ENCODE data around the gene RAB1A.
A peak's percentile ranks its signal among the peaks of the same experiment; 100 is the strongest.

Gene RAB1A

DNA sequence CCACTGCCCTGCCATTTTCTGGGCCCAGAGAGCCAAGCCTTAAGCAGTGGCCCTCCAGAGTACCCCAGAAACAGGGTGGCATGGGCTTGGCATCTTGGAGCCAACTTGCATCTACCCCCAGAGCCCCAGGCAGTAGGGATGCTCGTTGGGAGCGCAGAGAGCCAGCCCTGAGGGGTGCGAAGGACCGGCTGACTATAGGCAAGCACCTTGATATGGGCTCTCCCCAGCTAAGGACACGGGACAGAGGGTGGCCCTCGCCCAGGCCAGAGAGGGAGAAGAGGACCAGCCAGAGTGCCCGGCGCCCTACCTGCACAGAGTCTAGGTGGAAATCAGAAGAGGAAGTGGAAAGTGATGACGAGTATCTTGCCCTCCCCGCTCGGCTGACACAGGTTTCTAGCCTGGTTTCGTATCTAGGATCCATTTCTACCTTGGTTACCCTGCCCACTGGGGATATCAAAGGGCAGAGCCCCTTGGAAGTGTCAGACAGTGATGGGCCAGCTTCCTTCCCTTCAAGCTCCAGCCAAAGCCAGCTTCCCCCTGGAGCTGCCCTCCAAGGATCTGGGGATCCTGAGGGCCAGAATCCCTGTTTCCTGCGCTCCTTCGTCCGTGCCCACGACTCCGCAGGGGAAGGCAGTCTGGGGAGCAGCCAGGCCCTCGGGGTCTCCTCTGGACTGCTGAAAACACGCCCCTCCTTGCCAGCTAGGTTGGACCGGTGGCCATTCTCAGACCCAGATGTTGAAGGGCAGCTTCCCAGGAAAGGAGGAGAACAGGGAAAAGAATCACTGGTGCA, 57.5 kb downstream of the RAB1A start:
- DNase-seq = no peak
- no peak overlapping the region for H3K4me3 ChIP-seq (ENCODE audit: low read depth, low read length)
- H3K27ac ChIP-seq (ENCODE audit: low read depth, low read length) = no peak overlapping the region
- H3K14ac ChIP-seq (ENCODE audit: low read length) = no peak overlapping the region
- H2BK120ac ChIP-seq (ENCODE audit: insufficient read depth, low read length, poor library complexity) = no peak overlapping the region
- no peak overlapping the region for H4K8ac ChIP-seq (ENCODE audit: low read depth, low read length)
- H3K9me3 ChIP-seq (ENCODE audit: insufficient read depth, low read depth, low read length) = no peaks in the 10 kb centered on the region
- no peak overlapping the region for H4K12ac ChIP-seq (ENCODE audit: low read depth, low read length)
- H4K91ac ChIP-seq (ENCODE audit: low read depth, low read length) = no peak overlapping the region
- no peak overlapping the region for H3K9ac ChIP-seq (ENCODE audit: low read length)
- H3K79me1 ChIP-seq (ENCODE audit: low read length) = no peaks in the 10 kb centered on the region
- WGBS (ENCODE audit: extremely low coverage, insufficient coverage, insufficient read length) = no CpG with 5 or more reads among the region's 20 CpGs
- no peak overlapping the region for H2AK5ac ChIP-seq (ENCODE audit: low read length)
- H2BK5ac ChIP-seq (ENCODE audit: low read depth, low read length, poor library complexity) = no peak overlapping the region
- no peaks in the 10 kb centered on the region for H3K79me2 ChIP-seq (ENCODE audit: control insufficient read depth, insufficient read depth, low read length, poor library complexity)
- H3K4me2 ChIP-seq (ENCODE audit: low read length) = no peak overlapping the region
- no peak overlapping the region for H3K18ac ChIP-seq (ENCODE audit: low read length)
- H3K27me3 ChIP-seq (ENCODE audit: insufficient read depth, low read length) = no peaks in the 10 kb centered on the region
- H3K23ac ChIP-seq (ENCODE audit: low read length) = no peak overlapping the region
- peaks cover 5 to 22% of the 10 kb centered on the region in 2 experiments for H3K4me1 ChIP-seq (ENCODE audit: control insufficient read depth in 1 of 2, insufficient read depth in 2 of 2, low read length in 2 of 2)
- H3K4ac ChIP-seq (ENCODE audit: low read depth, low read length) = no peak overlapping the region
- peaks cover 35 to 50% of the 10 kb centered on the region in 2 experiments for H3K36me3 ChIP-seq (ENCODE audit: control insufficient read depth in 1 of 2, insufficient read depth in 2 of 2, low read length in 2 of 2)
- no peak overlapping the region for H2BK12ac ChIP-seq (ENCODE audit: low read length)
- no peak overlapping the region for H2AFZ ChIP-seq (ENCODE audit: insufficient read depth, low read length, poor library complexity)

DNA sequence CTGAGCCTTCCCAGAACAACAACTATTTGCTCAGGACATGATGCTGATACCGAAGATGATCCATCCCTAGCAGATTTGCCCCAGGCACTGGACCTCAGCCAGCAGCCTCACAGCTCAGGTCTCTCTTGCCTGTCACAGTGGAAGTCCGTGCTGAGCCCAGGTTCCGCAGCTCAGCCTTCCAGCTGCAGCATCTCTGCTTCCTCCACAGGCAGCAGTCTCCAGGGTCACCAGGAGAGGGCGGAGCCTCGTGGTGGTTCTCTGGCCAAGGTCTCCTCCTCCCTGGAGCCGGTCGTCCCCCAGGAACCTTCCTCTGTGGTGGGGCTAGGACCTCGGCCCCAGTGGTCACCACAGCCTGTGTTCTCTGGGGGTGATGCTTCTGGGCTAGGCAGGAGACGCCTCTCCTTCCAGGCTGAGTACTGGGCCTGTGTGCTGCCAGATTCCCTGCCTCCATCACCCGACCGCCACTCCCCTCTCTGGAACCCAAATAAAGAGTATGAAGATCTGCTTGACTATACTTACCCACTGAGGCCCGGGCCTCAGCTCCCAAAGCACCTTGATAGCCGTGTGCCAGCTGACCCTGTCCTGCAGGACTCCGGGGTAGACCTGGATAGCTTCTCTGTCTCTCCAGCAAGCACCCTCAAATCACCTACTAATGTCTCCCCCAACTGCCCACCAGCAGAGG, 58.3 kb downstream of the RAB1A start:
- no peak overlapping the region for H3K9ac ChIP-seq (ENCODE audit: low read length)
- H3K14ac ChIP-seq (ENCODE audit: low read length) = no peak overlapping the region
- no peak overlapping the region for H2AFZ ChIP-seq (ENCODE audit: insufficient read depth, low read length, poor library complexity)
- H4K8ac ChIP-seq (ENCODE audit: low read depth, low read length) = no peak overlapping the region
- H3K4me2 ChIP-seq (ENCODE audit: low read length) = no peak overlapping the region
- H3K4me3 ChIP-seq (ENCODE audit: low read depth, low read length) = no peak overlapping the region
- no peak overlapping the region for H2AK5ac ChIP-seq (ENCODE audit: low read length)
- WGBS (ENCODE audit: extremely low coverage, insufficient coverage, insufficient read length) = no CpG with 5 or more reads among the region's 14 CpGs
- H3K9me3 ChIP-seq (ENCODE audit: insufficient read depth, low read depth, low read length) = no peaks in the 10 kb centered on the region
- H2BK12ac ChIP-seq (ENCODE audit: low read length) = no peak overlapping the region
- H2BK120ac ChIP-seq (ENCODE audit: insufficient read depth, low read length, poor library complexity) = no peak overlapping the region
- H4K12ac ChIP-seq (ENCODE audit: low read depth, low read length) = no peak overlapping the region
- H3K23ac ChIP-seq (ENCODE audit: low read length) = no peak overlapping the region
- H3K79me2 ChIP-seq (ENCODE audit: control insufficient read depth, insufficient read depth, low read length, poor library complexity) = no peaks in the 10 kb centered on the region
- H3K36me3 ChIP-seq (ENCODE audit: control insufficient read depth in 1 of 2, insufficient read depth in 2 of 2, low read length in 2 of 2) = peaks cover 34 to 47% of the 10 kb centered on the region in 2 experiments
- no peaks in the 10 kb centered on the region for H3K79me1 ChIP-seq (ENCODE audit: low read length)
- peak; percentile 45 to 49 for DNase-seq
- H3K4ac ChIP-seq (ENCODE audit: low read depth, low read length) = no peak overlapping the region
- H2BK5ac ChIP-seq (ENCODE audit: low read depth, low read length, poor library complexity) = no peak overlapping the region
- H3K27ac ChIP-seq (ENCODE audit: low read depth, low read length) = no peak overlapping the region
- no peak overlapping the region for H4K91ac ChIP-seq (ENCODE audit: low read depth, low read length)
- H3K4me1 ChIP-seq (ENCODE audit: control insufficient read depth in 1 of 2, insufficient read depth in 2 of 2, low read length in 2 of 2) = peaks cover 5 to 22% of the 10 kb centered on the region in 2 experiments
- no peaks in the 10 kb centered on the region for H3K27me3 ChIP-seq (ENCODE audit: insufficient read depth, low read length)
- no peak overlapping the region for H3K18ac ChIP-seq (ENCODE audit: low read length)

DNA sequence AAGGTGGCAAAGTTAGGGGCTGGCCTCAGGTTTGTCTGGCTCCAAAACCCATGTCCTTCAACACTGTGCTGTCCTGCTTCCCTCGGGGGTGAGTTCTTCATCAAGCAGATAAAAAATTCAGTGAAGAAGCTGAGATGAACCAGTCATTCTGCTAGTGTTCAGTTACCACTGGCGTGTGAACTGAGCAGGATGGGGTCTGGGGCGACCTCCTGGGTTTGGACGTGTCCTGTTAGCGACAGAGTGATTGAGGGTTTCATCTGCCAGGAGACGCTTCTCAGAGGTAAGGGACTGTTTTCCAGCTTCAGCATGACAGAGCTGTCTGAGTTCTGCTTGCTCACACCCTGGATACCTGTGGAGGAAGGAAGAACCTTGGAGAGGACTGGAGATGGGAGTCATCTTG, 59.0 kb downstream of the RAB1A start:
- Histone ChIP-seq H3K79me2 (ENCODE audit: control insufficient read depth, insufficient read depth, low read length, poor library complexity) (no peaks in the 10 kb centered on the region), H3K4me3 (ENCODE audit: low read depth, low read length) (no peak overlapping the region), H3K9ac (ENCODE audit: low read length) (no peak overlapping the region), H4K8ac (ENCODE audit: low read depth, low read length) (no peak overlapping the region), H3K14ac (ENCODE audit: low read length) (no peak overlapping the region), H2AK5ac (ENCODE audit: low read length) (no peak overlapping the region), H4K12ac (ENCODE audit: low read depth, low read length) (no peak overlapping the region), H3K18ac (ENCODE audit: low read length) (no peak overlapping the region), H4K91ac (ENCODE audit: low read depth, low read length) (no peak overlapping the region), H3K4me1 (ENCODE audit: control insufficient read depth in 1 of 2, insufficient read depth in 2 of 2, low read length in 2 of 2) (peaks cover 3 to 17% of the 10 kb centered on the region in 2 experiments), H3K4me2 (ENCODE audit: low read length) (no peak overlapping the region), H3K27ac (ENCODE audit: low read depth, low read length) (no peak overlapping the region), H2AFZ (ENCODE audit: insufficient read depth, low read length, poor library complexity) (no peak overlapping the region), H3K23ac (ENCODE audit: low read length) (no peak overlapping the region), H3K79me1 (ENCODE audit: low read length) (no peaks in the 10 kb centered on the region), H3K9me3 (ENCODE audit: insufficient read depth, low read depth, low read length) (no peaks in the 10 kb centered on the region), H3K27me3 (ENCODE audit: insufficient read depth, low read length) (no peaks in the 10 kb centered on the region), H3K4ac (ENCODE audit: low read depth, low read length) (no peak overlapping the region), H3K36me3 (ENCODE audit: control insufficient read depth in 1 of 2, insufficient read depth in 2 of 2, low read length in 2 of 2) (peaks cover 31 to 43% of the 10 kb centered on the region in 2 experiments), H2BK120ac (ENCODE audit: insufficient read depth, low read length, poor library complexity) (no peak overlapping the region), H2BK5ac (ENCODE audit: low read depth, low read length, poor library complexity) (no peak overlapping the region), H2BK12ac (ENCODE audit: low read length) (no peak overlapping the region)
- DNase-seq = no peak
- no CpG with 5 or more reads among the region's 6 CpGs for WGBS (ENCODE audit: extremely low coverage, insufficient coverage, insufficient read length)

DNA sequence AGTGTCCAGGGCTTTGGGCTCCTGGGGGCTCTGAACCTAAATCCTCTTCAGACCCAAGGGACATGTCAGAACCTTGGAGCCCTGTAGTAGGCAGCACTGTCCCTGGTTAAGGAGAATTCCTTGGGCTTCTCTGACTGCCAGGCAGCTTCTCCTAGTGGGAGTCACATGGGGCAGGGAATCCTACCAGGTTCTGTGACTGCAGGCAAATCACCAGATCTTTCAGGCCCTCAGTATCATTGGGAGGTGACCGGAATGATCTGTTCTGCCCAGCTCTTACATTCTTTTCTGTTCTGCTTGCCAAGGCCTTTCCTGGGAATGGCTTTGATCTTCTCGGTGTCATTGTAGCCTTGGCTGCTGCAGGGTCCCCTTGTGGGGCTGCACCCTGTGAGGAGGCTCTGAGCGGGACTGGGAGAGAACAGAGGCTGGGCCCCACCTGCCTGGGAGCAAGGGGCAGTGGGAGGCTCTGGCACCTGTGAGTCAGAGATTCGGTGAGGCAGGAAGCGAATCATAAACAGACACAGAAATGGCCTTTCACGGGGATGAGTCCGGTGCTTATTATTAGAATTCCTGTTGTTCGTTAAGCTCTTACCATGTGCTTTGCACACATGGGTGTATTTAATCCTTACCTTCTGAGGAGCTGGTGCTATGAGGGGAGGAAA, 59.6 kb downstream of the RAB1A start:
- Histone ChIP-seq H3K27me3 (ENCODE audit: insufficient read depth, low read length) (no peaks in the 10 kb centered on the region), H3K4me1 (ENCODE audit: control insufficient read depth in 1 of 2, insufficient read depth in 2 of 2, low read length in 2 of 2) (peaks cover 3 to 15% of the 10 kb centered on the region in 2 experiments), H3K4me3 (ENCODE audit: low read depth, low read length) (no peak overlapping the region), H3K79me2 (ENCODE audit: control insufficient read depth, insufficient read depth, low read length, poor library complexity) (no peaks in the 10 kb centered on the region), H2AFZ (ENCODE audit: insufficient read depth, low read length, poor library complexity) (no peak overlapping the region), H2BK12ac (ENCODE audit: low read length) (no peak overlapping the region), H3K14ac (ENCODE audit: low read length) (no peak overlapping the region), H3K23ac (ENCODE audit: low read length) (no peak overlapping the region), H3K4me2 (ENCODE audit: low read length) (no peak overlapping the region), H2AK5ac (ENCODE audit: low read length) (no peak overlapping the region), H4K8ac (ENCODE audit: low read depth, low read length) (no peak overlapping the region), H3K9ac (ENCODE audit: low read length) (no peak overlapping the region), H3K9me3 (ENCODE audit: insufficient read depth, low read depth, low read length) (no peaks in the 10 kb centered on the region), H3K4ac (ENCODE audit: low read depth, low read length) (no peak overlapping the region), H3K18ac (ENCODE audit: low read length) (no peak overlapping the region), H4K91ac (ENCODE audit: low read depth, low read length) (no peak overlapping the region), H3K79me1 (ENCODE audit: low read length) (no peaks in the 10 kb centered on the region), H2BK120ac (ENCODE audit: insufficient read depth, low read length, poor library complexity) (no peak overlapping the region), H3K36me3 (ENCODE audit: control insufficient read depth in 1 of 2, insufficient read depth in 2 of 2, low read length in 2 of 2) (peaks cover 31 to 43% of the 10 kb centered on the region in 2 experiments), H4K12ac (ENCODE audit: low read depth, low read length) (no peak overlapping the region), H2BK5ac (ENCODE audit: low read depth, low read length, poor library complexity) (no peak overlapping the region), H3K27ac (ENCODE audit: low read depth, low read length) (peak overlapping the region; percentile 16)
- no CpG with 5 or more reads among the region's 8 CpGs for WGBS (ENCODE audit: extremely low coverage, insufficient coverage, insufficient read length)
- DNase-seq = no peak
